Ascending aorta (tissue), 2 donors: ENCODE measurements around the gene PLCD1. TPM values are rescaled to one million over a fixed set of nuclear protein-coding genes. Genes with fewer than 3 reads are reported as not detected.

ENCODE experiments used
- DNase-seq, 2 donors: peaks; one replicate each; pipeline ENCODE4 v3.0.0-alpha.2; 2019; ENCODE audit warnings: low spot score in 2 of 2
- H3K27ac ChIP-seq, 2 donors: fragments of 200-600 bp; sonication (generic); one replicate each; pipeline ENCODE4 v1.5.1; 2016 to 2017; ENCODE audit warnings: mild to moderate bottlenecking in 1 of 2
- H3K27me3 ChIP-seq: fragments of 200-600 bp; sonication (generic); one replicate; pipeline ENCODE4 v1.5.1; 2017
- H3K36me3 ChIP-seq, 2 donors: fragments of 200-600 bp; sonication (generic); one replicate each; pipeline ENCODE4 v1.5.1; 2016
- H3K4me1 ChIP-seq, 2 donors: fragments of 200-600 bp; sonication (generic); one replicate each; pipeline ENCODE4 v1.5.1; 2016 to 2017; ENCODE audit warnings: mild to moderate bottlenecking in 1 of 2
- H3K4me3 ChIP-seq, 2 donors: fragments of 200-600 bp; sonication (generic); one replicate each; pipeline ENCODE4 v1.5.1; 2016 to 2017; ENCODE audit warnings: mild to moderate bottlenecking in 1 of 2
- H3K9me3 ChIP-seq, 2 donors: fragments of 200-600 bp; sonication (generic); one replicate each; pipeline ENCODE4 v1.5.1; 2016
- intact Hi-C: fragments of 100-400 bp; cut with DNase I; formaldehyde crosslinking; loops from one replicate; pipeline ENCODE4 v1.15.1; 2023
- total RNA-seq: library from RNA; depleted of rRNA; stranded (reverse); fragments of >200 nt; gene quantifications from one replicate; pipeline ENCODE4 v1.1.0, GENCODE V29; 2016
- TF ChIP-seq, protein P1 (sequence below), 3 experiments: fragments of 200-600 bp in 2 of 3; fragments of 450-650 bp in 1 of 3; sonication (generic) in 2 of 3; IDR thresholded peaks; one replicate each; pipeline ENCODE4 v1.5.1; 2016 to 2019; ENCODE audit warnings: antibody characterized with exemption in 3 of 3, mild to moderate bottlenecking in 1 of 3, moderate library complexity in 1 of 3

The PLCD1 gene
- total RNA-seq, 1 donor from 2014 or later, result 167 TPM

DNA sequence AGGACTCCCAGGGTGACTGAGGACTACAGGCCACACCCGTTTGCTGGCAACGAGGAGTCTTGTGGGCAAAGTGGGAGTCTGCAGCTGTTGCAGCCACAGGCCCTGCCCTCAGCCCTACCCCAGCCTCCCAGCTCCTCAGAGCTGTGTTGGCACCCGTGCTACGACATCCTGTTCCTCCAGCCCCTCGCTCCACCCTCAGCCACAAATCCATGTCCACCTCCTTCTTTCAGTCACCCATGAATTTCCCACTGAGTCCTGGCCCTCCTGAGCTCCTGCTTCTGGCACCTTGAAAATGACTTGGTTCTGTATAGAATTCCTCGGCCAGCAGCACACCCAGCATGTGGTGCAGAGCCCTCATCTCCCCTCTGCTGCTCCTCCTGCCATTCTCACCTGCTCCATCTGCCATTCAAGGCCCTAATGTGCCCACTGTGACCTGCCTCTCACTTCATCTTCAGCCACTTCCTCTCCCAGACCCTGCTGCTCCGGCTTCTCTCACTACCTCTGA, 59.8 kb downstream of the PLCD1 start:
- no peak overlapping the region for H3K4me3 ChIP-seq
- DNase-seq, result no peak
- H3K4me1 ChIP-seq, result no peaks in the 10 kb centered on the region
- H3K27me3 ChIP-seq, result no peaks in the 10 kb centered on the region
- intact Hi-C loops, result no loop called here
- no peak overlapping the region for H3K27ac ChIP-seq
- H3K9me3 ChIP-seq, result no peaks in the 10 kb centered on the region
- peaks cover 21 to 32% of the 10 kb centered on the region in 2 donors for H3K36me3 ChIP-seq
- TF ChIP-seq, protein P1, sequence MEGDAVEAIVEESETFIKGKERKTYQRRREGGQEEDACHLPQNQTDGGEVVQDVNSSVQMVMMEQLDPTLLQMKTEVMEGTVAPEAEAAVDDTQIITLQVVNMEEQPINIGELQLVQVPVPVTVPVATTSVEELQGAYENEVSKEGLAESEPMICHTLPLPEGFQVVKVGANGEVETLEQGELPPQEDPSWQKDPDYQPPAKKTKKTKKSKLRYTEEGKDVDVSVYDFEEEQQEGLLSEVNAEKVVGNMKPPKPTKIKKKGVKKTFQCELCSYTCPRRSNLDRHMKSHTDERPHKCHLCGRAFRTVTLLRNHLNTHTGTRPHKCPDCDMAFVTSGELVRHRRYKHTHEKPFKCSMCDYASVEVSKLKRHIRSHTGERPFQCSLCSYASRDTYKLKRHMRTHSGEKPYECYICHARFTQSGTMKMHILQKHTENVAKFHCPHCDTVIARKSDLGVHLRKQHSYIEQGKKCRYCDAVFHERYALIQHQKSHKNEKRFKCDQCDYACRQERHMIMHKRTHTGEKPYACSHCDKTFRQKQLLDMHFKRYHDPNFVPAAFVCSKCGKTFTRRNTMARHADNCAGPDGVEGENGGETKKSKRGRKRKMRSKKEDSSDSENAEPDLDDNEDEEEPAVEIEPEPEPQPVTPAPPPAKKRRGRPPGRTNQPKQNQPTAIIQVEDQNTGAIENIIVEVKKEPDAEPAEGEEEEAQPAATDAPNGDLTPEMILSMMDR (IDR thresholded peaks at IDR 0.05), result no peak

DNA sequence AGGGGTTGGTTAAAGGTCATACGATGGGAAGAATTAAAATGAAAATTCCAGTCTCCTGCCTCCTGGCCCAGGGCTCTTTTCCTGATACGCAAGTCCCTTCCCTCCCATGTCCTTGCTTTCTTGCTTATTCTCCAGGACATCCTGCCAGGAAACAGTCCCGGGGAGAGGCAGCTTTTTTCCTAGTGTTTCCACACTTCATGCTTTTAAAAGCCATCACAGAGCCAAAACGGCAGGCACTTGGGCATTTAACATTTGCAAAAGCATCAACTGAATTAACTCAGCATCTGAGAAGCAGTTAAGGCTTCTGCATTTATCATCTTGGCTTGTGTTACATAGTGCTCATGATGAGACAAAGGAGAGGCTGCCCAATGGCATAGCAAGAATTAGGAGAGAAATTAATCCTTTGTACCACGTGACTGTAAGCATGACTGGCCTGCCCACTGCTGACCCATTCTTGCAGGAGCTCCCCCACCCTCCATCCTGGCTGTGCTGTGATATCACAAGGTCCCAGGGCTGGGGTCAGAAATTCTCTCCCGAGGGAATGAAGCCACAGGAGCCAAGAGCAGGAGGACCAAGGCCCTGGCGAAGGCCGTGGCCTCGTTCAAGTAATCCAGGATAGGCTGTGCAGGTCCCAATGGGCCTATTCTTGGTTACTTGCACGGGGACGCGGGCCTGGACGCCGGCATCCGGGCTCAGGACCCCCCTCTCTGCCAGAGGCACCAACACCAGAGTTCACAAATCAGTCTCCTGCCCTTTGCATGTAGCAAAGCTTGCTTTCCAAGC, 60.4 kb downstream of the PLCD1 start:
- Histone ChIP-seq H3K4me1 (no peaks in the 10 kb centered on the region), H3K36me3 (peaks cover 16 to 31% of the 10 kb centered on the region in 2 donors), H3K27ac (no peak overlapping the region), H3K9me3 (no peaks in the 10 kb centered on the region), H3K4me3 (no peak overlapping the region), H3K27me3 (no peaks in the 10 kb centered on the region)
- TF ChIP-seq, protein P1 (IDR thresholded peaks at IDR 0.05), result no peak
- no peak for DNase-seq
- intact Hi-C loops, result no loop called here

- H3K36me3 ChIP-seq, result peaks cover 15 to 23% of the 10 kb centered on the region in 2 donors
- no peak for DNase-seq
- TF ChIP-seq, protein P1 (IDR thresholded peaks at IDR 0.05), result no peak
- H3K4me1 ChIP-seq, result peaks cover 0 to under 1% of the 10 kb centered on the region in 2 donors
- no peaks in the 10 kb centered on the region for H3K9me3 ChIP-seq
- H3K27ac ChIP-seq, result no peak overlapping the region
- no peak overlapping the region for H3K4me3 ChIP-seq
- intact Hi-C loops, result no loop called here
- no peaks in the 10 kb centered on the region for H3K27me3 ChIP-seq
These were observed 61.2 kb downstream of the PLCD1 start for GRCh38 chr3:37968199-37968598.

GRCh38 chr3:37967260-37967881, 62.1 kb downstream of the PLCD1 start:
- DNase-seq, result peak in 1 of 2 donors; percentile 84
- Histone ChIP-seq H3K4me1 (peaks cover 0 to 8% of the 10 kb centered on the region in 2 donors), H3K9me3 (no peaks in the 10 kb centered on the region), H3K27ac (no peak overlapping the region), H3K27me3 (no peaks in the 10 kb centered on the region), H3K36me3 (peaks cover 10 to 15% of the 10 kb centered on the region in 2 donors), H3K4me3 (no peak overlapping the region)
- TF ChIP-seq, protein P1 (IDR thresholded peaks at IDR 0.05), result peak; percentile 56 to 85 (median 83)
- intact Hi-C loops, result loop anchor here (1.0 kb wide), 1 partner anchor 112 kb away; no protein-coding TSS in a partner anchor

GRCh38 chr3:37964716-37965115, 64.7 kb downstream of the PLCD1 start:
- peaks cover 0 to 11% of the 10 kb centered on the region in 2 donors for H3K4me1 ChIP-seq
- no peak overlapping the region for H3K27ac ChIP-seq
- intact Hi-C loops, result loop anchor here (5.0 kb wide), 1 partner anchor 42 kb away; no protein-coding TSS in a partner anchor
- DNase-seq, result no peak
- H3K4me3 ChIP-seq, result no peak overlapping the region
- H3K9me3 ChIP-seq, result no peaks in the 10 kb centered on the region
- no peaks in the 10 kb centered on the region for H3K27me3 ChIP-seq
- TF ChIP-seq, protein P1 (IDR thresholded peaks at IDR 0.05), result no peak
- H3K36me3 ChIP-seq, result no peaks in the 10 kb centered on the region
